ENCODE data around the gene APBB2.

- TF ChIP-seq, protein P1, sequence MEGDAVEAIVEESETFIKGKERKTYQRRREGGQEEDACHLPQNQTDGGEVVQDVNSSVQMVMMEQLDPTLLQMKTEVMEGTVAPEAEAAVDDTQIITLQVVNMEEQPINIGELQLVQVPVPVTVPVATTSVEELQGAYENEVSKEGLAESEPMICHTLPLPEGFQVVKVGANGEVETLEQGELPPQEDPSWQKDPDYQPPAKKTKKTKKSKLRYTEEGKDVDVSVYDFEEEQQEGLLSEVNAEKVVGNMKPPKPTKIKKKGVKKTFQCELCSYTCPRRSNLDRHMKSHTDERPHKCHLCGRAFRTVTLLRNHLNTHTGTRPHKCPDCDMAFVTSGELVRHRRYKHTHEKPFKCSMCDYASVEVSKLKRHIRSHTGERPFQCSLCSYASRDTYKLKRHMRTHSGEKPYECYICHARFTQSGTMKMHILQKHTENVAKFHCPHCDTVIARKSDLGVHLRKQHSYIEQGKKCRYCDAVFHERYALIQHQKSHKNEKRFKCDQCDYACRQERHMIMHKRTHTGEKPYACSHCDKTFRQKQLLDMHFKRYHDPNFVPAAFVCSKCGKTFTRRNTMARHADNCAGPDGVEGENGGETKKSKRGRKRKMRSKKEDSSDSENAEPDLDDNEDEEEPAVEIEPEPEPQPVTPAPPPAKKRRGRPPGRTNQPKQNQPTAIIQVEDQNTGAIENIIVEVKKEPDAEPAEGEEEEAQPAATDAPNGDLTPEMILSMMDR (IDR thresholded peaks at IDR 0.05), result no peak
- no peak for TF ChIP-seq POLR2A (IDR thresholded peaks at IDR 0.05)
- no peak for TF ChIP-seq EP300 (IDR thresholded peaks at IDR 0.05)
- TF ChIP-seq POLR2AphosphoS5 (IDR thresholded peaks at IDR 0.05), result no peak
These were observed 2.6 kb upstream of the APBB2 start for GRCh38 chr4:41217020-41217333.

Data from gastroesophageal sphincter (tissue), 3 donors.